Neural cell (in vitro differentiated cells): ENCODE measurements around the gene FHOD1. TPM values are rescaled to one million over a fixed set of nuclear protein-coding genes. Genes with fewer than 3 reads are reported as not detected.

Experiments used
- H2AFZ ChIP-seq: fragments of 200-600, 300-800 bp; sonication (generic), shearing (Covaris generic); 2 replicates; pipeline ENCODE4 v1.6.0; 2014; ENCODE audit warnings: low read depth, mild to moderate bottlenecking, antibody characterized with exemption, low read length, moderate library complexity
- H3F3A ChIP-seq: fragments of 200-600 bp; shearing (Covaris generic); 2 replicates; pipeline ENCODE4 v1.6.1; 2016; ENCODE audit warnings: mild to moderate bottlenecking, moderate library complexity, mixed read lengths, antibody characterized with exemption, low read length; ENCODE audit not compliant: insufficient read depth, poor library complexity, severe bottlenecking
- H3K27ac ChIP-seq: fragments of 200-600, 300-800 bp; sonication (generic), shearing (Covaris generic); 2 replicates; pipeline ENCODE4 v1.5.1; 2014; ENCODE audit warnings: mild to moderate bottlenecking, low read length, moderate library complexity
- H3K27me3 ChIP-seq: fragments of 300-800, 200-600 bp; sonication (generic), shearing (Covaris generic); 2 replicates; pipeline ENCODE4 v1.6.0; 2014; ENCODE audit warnings: mild to moderate bottlenecking, low read depth, low read length, moderate library complexity; ENCODE audit not compliant: insufficient read depth
- H3K36me3 ChIP-seq: fragments of 300-800, 200-600 bp; sonication (generic), shearing (Covaris generic); 2 replicates; pipeline ENCODE4 v1.5.1; 2014; ENCODE audit warnings: mild to moderate bottlenecking, antibody characterized with exemption, low read length, moderate library complexity; ENCODE audit not compliant: insufficient read depth
- H3K4me2 ChIP-seq: fragments of 300-800, 200-600 bp; sonication (generic), shearing (Covaris generic); 2 replicates; pipeline ENCODE4 v1.6.0; 2014; ENCODE audit warnings: mild to moderate bottlenecking, low read length
- H3K4me3 ChIP-seq: fragments of 300-800, 200-600 bp; sonication (generic), shearing (Covaris generic); 2 replicates; pipeline ENCODE4 v1.5.1; 2014; ENCODE audit warnings: mild to moderate bottlenecking, low read length, moderate library complexity
- H3K79me2 ChIP-seq: fragments of 200-600 bp; shearing (Covaris generic); replicated peaks from 2 replicates; pipeline ENCODE4 v1.6.0; 2014; ENCODE audit warnings: mild to moderate bottlenecking, low read length, moderate library complexity; ENCODE audit not compliant: insufficient read depth
- H3K9ac ChIP-seq: fragments of 300-800, 200-600 bp; sonication (generic), shearing (Covaris generic); 2 replicates; pipeline ENCODE4 v1.6.1; 2016; ENCODE audit warnings: mild to moderate bottlenecking, low read length, mixed read lengths
- H3K9me2 ChIP-seq: fragments of 200-600 bp; shearing (Covaris generic); 2 replicates; pipeline ENCODE4 v1.6.1; 2016; ENCODE audit warnings: mild to moderate bottlenecking, low read length, mixed read lengths; ENCODE audit not compliant: insufficient read depth
- H3K9me3 ChIP-seq: fragments of 200-600, 300-800 bp; sonication (generic), shearing (Covaris generic); 2 replicates; pipeline ENCODE4 v1.6.1; 2016; ENCODE audit warnings: mild to moderate bottlenecking, mixed run types, low read length, moderate library complexity, mixed read lengths
- H4K20me1 ChIP-seq: fragments of 200-600 bp; shearing (Covaris generic); 2 replicates; pipeline ENCODE4 v1.6.1; 2016; ENCODE audit warnings: mild to moderate bottlenecking, mixed run types; ENCODE audit not compliant: insufficient read depth
- CTCF ChIP-seq: fragments of 450-650 bp; IDR thresholded peaks from 2 replicates; pipeline ENCODE4 v1.5.1; 2014; ENCODE audit warnings: antibody characterized with exemption, mild to moderate bottlenecking, moderate library complexity; ENCODE audit not compliant: poor library complexity, severe bottlenecking
- EP300 ChIP-seq: fragments of 450-650 bp; conservative IDR thresholded peaks from 2 replicates; pipeline ENCODE4 v1.6.1; 2014; ENCODE audit warnings: antibody characterized with exemption, mild to moderate bottlenecking, moderate library complexity; ENCODE audit not compliant: poor library complexity, severe bottlenecking
- EZH2 ChIP-seq: fragments of 200-600, 300-800 bp; shearing (Covaris generic), sonication (generic); IDR thresholded peaks from 2 replicates; pipeline ENCODE4 v1.6.1; 2014; ENCODE audit warnings: antibody characterized with exemption, low read length, borderline replicate concordance, mild to moderate bottlenecking; ENCODE audit not compliant: insufficient read depth, poor library complexity, severe bottlenecking
- MXI1 ChIP-seq: fragments of 450-650 bp; conservative IDR thresholded peaks from 2 replicates; pipeline ENCODE4 v1.6.1; 2014; ENCODE audit warnings: antibody characterized with exemption, mild to moderate bottlenecking; ENCODE audit not compliant: poor library complexity, severe bottlenecking
- POLR2AphosphoS5 ChIP-seq: IDR thresholded peaks from 2 replicates; pipeline ENCODE4 v1.6.1; 2012
- RAD21 ChIP-seq: fragments of 450-650 bp; conservative IDR thresholded peaks from 2 replicates; pipeline ENCODE4 v1.6.1; 2014; ENCODE audit warnings: antibody characterized with exemption, mild to moderate bottlenecking, moderate library complexity
- REST ChIP-seq: IDR thresholded peaks from 2 replicates; pipeline ENCODE4 v1.6.1; 2012; ENCODE audit warnings: borderline replicate concordance
- SMC3 ChIP-seq: fragments of 450-650 bp; conservative IDR thresholded peaks from 2 replicates; pipeline ENCODE4 v1.6.1; 2014; ENCODE audit warnings: antibody characterized with exemption, mild to moderate bottlenecking, moderate library complexity; ENCODE audit not compliant: poor library complexity
- TAF1 ChIP-seq: IDR thresholded peaks from 2 replicates; pipeline ENCODE4 v1.6.1; 2012; ENCODE audit warnings: low read depth
- polyA plus RNA-seq: library from polyadenylated mRNA; depleted of rRNA; stranded (reverse); fragments of >200 nt; gene quantifications from 2 replicates; pipeline ENCODE4 v1.2.3, GENCODE V29; 2014

FHOD1 gene
- polyA plus RNA-seq, 1 donor from 2014 or later: 6.3 TPM

DNA sequence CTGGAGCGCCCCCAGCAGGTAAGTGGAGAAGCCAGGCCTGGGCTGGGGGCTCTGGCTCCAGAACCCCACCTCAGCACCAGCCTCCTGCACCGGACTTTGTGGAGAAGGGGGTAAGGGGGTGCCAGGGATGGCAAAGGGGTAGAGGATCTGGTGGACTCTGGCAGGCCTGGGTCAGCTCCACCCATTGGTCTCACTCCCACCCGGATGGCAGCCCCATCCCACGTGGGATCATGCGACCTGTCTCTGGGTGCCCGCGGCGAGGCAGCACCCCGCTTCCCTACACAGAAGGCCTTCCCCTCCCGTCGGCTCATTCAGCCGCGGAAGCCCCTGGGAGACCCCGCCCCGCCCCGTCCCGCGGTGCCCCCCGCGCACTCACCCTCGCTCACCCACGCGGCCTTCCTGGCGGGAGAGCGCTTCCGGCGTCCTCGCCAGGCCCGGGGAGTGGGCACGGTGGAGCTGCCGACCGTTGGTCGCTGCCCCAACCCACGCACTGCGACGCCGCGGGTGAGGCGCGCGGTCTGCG is 31.6 kb upstream of the FHOD1 start:
- Histone ChIP-seq H3K9ac (no peak overlapping the region), H2AFZ (no peak overlapping the region), H3K36me3 (no peaks in the 10 kb centered on the region)

More for the DNA sequence above, 31.6 kb upstream of the FHOD1 start:
- Histone ChIP-seq H3K4me2 (no peak overlapping the region), H3K4me3 (no peak overlapping the region), H3K9me2 (no peaks in the 10 kb centered on the region), H3K9me3 (no peaks in the 10 kb centered on the region), H4K20me1 (no peaks in the 10 kb centered on the region), H3K79me2 (no peaks in the 10 kb centered on the region), H3F3A (no peaks in the 10 kb centered on the region), H3K27ac (no peak overlapping the region), H3K27me3 (peaks cover 6% of the 10 kb centered on the region)
- TF ChIP-seq TAF1: no peak
- TF ChIP-seq SMC3: no peak
- TF ChIP-seq EP300: no peak
- no peak for TF ChIP-seq EZH2
- no peak for TF ChIP-seq REST
- no peak for TF ChIP-seq POLR2AphosphoS5
- no peak for TF ChIP-seq MXI1
- TF ChIP-seq RAD21: no peak
- no peak for TF ChIP-seq CTCF
